GM19193 (cell line): Measurements from ENCODE around the gene NAGLU.
"Not testable (repeated sequence)": the region's sequence is repeated elsewhere in the genome, so short reads cannot be mapped to it uniquely, and the experiment has no call there.

Source experiments
- POLR2A ChIP-seq: IDR thresholded peaks from 4 replicates; pipeline ENCODE4 v1.6.1; 2011; ENCODE audit not compliant: insufficient read depth, insufficient read length; ENCODE audit errors: extremely low read depth

Gene NAGLU

DNA sequence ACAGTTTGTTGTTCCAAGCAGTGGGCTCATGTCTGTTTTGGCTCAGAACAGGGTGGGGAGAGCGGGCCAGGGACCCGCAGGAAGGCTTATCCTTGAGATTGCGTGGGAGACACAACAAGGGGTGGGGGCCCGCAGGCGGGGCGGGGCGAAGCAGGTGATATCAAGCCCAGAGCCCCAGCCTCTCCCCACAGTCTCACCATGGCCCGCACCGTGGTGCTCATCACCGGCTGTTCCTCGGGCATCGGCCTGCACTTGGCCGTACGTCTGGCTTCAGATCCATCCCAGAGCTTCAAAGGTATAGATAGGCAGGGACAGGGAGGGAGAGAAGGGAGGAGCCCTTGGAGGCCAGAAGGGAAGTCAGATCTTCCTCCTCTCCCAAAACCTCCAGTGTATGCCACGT, 16.7 kb downstream of the NAGLU start, which contains the start of gene HSD17B1:
Gene HSD17B1 (plus strand): TSS at position 188 of the 400 bp plus-strand sequence. CDS start 11 bp downstream, at position 199.
- not testable (repeated sequence) for TF ChIP-seq POLR2A

DNA sequence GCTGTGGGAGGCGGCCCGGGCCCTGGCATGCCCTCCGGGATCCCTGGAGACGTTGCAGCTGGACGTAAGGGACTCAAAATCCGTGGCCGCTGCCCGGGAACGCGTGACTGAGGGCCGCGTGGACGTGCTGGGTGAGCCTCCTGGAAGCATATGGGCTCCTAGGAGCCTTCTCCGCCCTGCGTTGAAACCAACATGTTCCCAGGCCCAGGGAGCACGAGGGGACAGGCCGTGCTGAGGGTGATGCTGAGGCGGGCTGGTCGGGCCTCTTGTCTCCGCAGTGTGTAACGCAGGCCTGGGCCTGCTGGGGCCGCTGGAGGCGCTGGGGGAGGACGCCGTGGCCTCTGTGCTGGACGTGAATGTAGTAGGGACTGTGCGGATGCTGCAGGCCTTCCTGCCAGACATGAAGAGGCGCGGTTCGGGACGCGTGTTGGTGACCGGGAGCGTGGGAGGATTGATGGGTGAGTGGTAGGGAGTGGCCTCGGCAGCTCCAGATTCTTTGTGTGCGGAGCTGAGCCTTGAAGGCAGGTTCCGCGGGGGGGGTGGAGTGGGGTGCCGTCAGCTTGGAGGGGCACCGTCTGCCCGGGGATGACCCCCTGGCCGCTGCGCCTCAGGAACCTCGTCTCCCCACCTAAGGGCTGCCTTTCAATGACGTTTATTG, 17.2 kb downstream of the NAGLU start:
- TF ChIP-seq POLR2A: no peak

DNA sequence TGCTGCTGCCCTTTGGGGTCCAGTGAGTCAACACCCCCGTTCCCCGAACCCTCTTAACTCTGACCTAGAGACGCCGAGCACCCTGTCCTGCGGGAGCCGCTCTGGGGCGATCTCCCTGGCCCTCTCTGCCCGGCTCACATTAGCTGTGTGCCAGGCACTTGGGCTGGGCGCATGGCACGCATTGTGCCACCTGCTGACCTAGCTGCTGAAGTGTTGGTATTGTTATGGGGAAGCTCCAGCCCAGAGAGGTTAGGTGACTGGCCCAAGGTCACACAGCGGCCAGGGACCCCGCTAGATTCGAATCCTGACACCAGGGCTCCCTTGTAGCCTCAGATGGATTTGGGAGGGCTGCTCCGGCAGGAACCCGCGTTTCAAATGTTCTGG, 17.8 kb downstream of the NAGLU start:
- no peak for TF ChIP-seq POLR2A

DNA sequence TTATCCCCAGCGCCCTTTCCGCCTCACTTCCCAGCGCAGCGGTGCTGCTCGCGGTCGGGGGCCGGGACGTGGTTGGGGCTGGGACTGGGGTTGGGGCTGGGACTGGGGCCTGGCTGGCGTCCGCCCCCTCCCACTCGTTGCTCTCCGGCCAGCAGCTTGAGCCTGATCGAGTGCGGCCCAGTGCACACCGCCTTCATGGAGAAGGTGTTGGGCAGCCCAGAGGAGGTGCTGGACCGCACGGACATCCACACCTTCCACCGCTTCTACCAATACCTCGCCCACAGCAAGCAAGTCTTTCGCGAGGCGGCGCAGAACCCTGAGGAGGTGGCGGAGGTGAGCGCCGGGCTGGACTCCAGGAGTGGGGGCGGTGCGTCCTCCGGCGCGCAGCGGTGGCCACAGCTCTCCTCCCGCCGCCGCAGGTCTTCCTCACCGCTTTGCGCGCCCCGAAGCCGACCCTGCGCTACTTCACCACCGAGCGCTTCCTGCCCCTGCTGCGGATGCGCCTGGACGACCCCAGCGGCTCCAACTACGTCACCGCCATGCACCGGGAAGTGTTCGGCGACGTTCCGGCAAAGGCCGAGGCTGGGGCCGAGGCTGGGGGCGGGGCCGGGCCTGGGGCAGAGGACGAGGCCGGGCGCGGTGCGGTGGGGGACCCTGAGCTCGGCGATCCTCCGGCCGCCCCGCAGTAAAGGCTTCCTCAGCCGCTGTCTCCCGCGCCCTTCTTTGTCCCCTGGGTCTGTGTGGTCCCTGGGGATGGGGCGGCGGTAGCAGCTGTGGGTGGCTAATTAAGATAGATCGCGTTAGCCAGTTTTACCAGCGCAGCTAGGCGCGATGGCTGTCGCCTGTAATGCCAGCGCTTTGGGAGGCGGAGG, 18.4 kb downstream of the NAGLU start:
- peak; percentile 83 for TF ChIP-seq POLR2A

DNA sequence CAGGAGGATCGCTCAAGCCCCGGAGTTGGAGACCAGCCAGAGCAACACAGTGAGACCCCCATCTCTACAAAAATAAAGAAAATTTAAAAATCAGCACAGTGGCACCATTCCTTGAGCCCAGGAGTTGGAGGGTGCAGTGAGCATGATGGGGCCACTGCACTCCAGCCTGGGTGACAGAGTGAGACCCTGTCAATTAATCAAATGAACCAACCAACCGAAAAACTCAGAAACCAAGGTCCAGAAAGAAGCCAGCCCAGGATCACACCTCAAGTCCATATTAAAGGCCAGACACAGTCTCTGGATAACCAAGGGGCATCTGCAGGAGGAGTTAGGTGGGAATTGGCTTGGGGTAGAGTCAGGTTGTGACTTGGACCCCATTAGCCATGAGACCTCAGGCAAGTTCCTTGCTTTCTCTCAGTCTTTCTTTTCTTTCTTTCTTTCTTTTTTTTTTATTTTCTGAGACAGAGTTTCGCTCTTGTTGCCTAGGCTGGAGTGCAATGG, 19.1 kb downstream of the NAGLU start:
- TF ChIP-seq POLR2A: no peak

DNA sequence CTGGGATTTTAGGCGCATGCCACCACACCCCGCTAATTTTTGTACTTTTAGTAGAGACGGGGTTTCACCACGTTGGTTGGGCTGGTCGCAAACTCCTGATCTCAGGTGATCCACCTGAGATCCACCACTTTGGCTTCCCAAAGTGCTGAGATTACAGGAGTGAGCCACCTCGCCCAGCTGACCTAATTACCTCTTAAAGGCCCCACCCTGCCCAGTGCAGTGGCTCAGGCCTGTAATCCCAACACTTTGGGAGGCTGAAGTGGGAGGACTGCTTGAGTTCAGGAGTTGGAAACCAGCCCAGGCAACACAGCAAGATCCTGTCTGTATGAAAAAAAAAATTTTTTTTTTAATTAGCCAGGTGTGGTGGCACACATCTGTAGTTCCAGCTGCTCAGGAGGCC, 23.0 kb downstream of the NAGLU start:
- TF ChIP-seq POLR2A: no peak

DNA sequence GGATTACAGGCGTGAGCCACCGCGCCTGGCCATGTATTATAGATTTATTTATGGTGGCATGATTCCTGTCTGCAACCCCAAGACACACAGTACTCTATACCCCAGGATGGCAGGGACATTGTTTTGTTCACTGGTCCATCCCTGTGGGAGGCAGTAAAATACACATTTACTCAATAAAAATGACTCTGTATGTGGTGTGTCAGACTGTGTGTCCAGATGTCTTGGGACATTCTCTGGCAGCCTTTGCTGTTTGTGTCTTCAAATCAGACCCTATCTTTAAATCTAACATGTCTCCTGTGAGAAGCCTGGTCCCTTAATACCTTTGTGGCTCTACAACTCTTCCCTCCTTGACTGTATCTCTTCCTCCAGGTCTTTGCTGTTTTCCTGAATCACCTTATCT, 24.2 kb downstream of the NAGLU start:
- no peak for TF ChIP-seq POLR2A

DNA sequence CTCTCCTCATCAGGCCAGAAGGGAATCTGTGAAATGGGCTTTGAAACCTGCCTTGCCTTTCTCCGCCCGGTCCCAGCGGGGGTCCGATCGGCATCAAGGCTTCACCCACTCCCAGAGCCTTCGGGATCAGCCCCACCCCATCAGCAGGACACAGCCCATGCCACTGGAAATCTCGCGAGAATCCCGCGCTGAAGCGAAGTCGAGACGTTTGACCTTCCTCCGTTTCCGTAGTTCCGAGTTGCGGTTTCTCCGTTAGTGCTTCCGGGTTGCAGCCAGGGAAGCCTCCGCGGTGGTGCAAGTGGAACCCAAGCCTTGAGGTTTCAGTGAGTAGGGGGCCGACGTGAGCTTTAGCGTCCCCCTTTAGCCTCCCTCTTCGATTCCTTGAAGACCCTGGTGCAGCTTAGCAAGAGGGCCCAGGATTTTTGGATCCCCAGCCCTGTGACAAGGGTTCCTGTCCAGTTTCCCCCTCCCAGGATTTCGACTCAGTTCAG, 25.9 kb downstream of the NAGLU start, which contains the start of gene COASY:
Gene COASY (plus strand): TSS at position 252 of the 491 bp plus-strand sequence. CDS start 475 bp downstream, outside the sequence.
- TF ChIP-seq POLR2A: peak; percentile 77

DNA sequence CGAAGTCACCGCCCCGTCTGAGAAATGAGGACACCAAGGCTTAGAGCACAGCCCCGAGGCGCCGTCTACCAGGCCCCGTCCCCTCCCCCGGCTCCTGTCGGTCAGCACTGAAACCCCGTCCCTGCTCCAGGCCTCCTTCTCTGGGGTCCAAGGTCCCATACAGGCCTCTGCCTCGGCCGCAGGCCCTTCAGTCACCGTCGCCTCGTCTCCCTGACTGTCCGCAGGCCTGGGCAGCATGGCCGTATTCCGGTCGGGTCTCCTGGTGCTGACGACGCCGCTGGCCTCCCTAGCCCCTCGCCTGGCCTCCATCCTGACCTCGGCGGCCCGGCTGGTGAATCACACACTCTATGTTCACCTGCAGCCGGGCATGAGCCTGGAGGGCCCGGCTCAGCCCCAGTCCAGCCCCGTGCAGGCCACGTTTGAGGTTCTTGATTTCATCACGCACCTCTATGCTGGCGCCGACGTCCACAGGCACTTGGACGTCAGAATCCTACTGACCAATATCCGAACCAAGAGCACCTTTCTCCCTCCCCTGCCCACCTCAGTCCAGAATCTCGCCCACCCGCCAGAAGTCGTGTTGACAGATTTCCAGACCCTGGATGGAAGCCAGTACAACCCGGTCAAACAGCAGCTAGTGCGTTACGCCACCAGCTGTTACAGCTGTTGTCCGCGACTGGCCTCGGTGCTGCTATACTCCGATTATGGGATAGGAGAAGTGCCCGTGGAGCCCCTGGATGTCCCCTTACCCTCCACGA, 26.5 kb downstream of the NAGLU start:
- no peak for TF ChIP-seq POLR2A

DNA sequence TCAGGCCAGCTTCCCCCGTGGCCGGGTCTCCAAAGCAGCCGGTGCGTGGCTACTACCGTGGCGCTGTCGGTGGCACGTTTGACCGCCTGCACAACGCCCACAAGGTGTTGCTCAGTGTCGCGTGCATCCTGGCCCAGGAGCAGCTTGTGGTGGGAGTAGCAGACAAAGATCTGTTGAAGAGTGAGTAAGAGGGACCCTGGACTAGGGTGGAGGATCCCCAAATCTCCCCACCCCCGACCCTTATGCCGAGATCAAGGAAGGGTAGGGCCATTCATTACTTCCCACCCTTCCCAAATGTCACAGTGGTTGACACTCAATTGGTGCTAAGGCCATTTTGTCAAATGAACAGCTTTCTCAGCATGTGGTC, 27.1 kb downstream of the NAGLU start:
- peak; percentile 16 for TF ChIP-seq POLR2A

DNA sequence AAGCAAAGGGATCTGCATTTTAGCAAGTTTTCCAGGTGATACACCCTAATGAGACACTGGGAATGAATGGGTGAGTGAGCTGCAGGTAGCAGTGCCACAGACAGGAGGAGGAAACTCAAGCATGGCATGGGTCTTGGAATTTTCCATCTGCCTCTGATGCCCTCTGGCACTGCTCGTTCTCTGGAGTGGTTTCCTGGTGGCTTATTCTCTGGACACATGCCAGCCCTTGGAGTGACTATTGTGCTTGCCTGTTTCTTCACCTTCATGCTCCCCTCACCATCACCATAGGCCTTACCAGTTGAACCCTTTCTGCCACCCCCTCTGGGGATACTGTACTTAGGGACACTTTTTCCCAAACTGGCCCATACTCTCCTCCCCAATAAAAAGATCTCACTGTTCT, 27.5 kb downstream of the NAGLU start:
- no peak for TF ChIP-seq POLR2A

DNA sequence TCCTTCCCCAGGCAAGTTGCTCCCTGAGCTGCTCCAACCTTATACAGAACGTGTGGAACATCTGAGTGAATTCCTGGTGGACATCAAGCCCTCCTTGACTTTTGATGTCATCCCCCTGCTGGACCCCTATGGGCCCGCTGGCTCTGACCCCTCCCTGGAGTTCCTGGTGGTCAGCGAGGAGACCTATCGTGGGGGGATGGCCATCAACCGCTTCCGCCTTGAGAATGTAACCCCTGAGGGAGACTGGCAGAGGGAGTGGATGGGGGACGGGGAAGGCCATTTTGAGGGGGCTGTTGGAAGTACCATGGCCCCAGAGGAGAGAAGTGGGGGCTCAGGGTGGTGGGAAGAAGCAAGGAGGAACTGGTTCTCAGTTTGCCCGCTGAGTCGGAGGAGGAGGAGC, 27.9 kb downstream of the NAGLU start:
- TF ChIP-seq POLR2A: no peak

DNA sequence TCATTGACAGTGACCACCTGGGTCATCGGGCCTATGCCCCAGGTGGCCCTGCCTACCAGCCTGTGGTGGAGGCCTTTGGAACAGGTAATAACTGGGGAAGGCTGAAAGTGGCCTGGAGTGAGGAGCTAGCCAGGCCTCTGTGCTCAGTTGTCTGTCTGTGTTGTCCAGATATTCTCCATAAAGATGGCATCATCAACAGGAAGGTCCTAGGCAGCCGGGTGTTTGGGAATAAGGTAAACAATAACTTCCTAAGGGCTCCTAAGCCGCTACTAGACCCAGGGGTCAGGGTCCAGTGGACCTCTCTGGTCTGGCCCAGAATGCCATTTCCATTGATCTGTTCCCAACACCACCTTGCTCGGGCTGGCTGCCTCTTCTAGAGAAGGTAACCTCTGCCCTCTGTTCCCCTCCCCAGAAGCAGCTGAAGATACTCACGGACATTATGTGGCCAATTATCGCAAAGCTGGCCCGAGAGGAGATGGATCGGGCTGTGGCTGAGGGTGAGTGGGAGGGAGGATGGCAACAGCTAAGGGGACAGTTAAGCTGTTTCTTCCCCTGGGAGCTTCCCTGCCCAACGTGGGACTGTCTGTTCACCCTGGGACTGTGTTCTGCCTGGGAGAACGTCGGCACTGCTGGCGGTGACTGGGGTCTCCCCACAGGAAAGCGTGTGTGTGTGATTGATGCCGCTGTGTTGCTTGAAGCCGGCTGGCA, 28.9 kb downstream of the NAGLU start:
- TF ChIP-seq POLR2A: no peak

DNA sequence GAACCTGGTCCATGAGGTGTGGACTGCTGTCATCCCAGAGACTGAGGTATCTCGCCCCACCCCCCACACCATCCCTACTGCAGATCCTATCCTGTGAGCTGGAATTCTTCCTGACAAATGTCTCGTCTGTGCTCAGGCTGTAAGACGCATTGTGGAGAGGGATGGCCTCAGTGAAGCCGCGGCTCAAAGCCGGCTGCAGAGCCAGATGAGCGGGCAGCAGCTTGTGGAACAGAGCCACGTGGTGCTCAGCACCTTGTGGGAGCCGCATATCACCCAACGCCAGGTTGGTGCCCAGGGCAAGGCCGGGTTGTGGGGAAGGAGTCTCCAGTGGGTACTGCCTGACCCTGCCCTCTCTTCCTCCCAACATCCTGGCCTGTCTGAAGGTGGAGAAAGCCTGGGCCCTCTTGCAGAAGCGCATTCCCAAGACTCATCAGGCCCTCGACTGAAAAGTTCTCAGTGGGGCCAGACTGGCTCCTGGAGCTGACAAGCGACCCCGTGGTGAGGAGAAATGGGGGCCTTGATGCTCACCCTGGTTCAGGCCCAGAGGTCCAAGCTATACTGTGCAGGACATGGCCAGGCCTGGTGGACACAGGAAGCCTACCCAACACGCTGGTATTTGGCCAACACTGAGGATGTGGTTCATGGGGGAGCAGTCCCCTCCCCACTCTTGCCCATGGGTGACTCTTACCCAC, 29.6 kb downstream of the NAGLU start:
- TF ChIP-seq POLR2A: no peak
